Immature natural killer cell (primary cell): ENCODE measurements around the gene POLR2C. TPM values are rescaled to one million over a fixed set of nuclear protein-coding genes. Genes with fewer than 3 reads are reported as not detected.
"Not testable (repeated sequence)": the region's sequence is repeated elsewhere in the genome, so short reads cannot be mapped to it uniquely, and the experiment has no call there.

Source experiments
- DNase-seq, 3 donors: peaks; one replicate each; pipeline ENCODE4 v3.0.0; 2022; ENCODE audit warnings: mixed read lengths in 1 of 3
- H3K27ac Mint-ChIP-seq, 6 donors: one replicate each; pipeline ENCODE4 v1.8.0; 2020; ENCODE audit warnings: mixed read lengths in 6 of 6, mild to moderate bottlenecking in 5 of 6, inconsistent platforms in 4 of 6, moderate library complexity in 3 of 6
- H3K27me3 Mint-ChIP-seq, 3 donors: one replicate each; pipeline ENCODE4 v1.8.0; 2020 to 2021; ENCODE audit warnings: low read depth in 3 of 3, mild to moderate bottlenecking in 3 of 3, mixed read lengths in 3 of 3, moderate library complexity in 3 of 3, inconsistent platforms in 1 of 3
- H3K36me3 Mint-ChIP-seq, 3 donors: one replicate each; pipeline ENCODE4 v1.8.0; 2020; ENCODE audit warnings: mixed read lengths in 3 of 3, inconsistent platforms in 2 of 3, mild to moderate bottlenecking in 2 of 3
- H3K4me1 Mint-ChIP-seq, 2 donors: one replicate each; pipeline ENCODE4 v1.8.0; 2020; ENCODE audit warnings: inconsistent platforms in 2 of 2, mild to moderate bottlenecking in 2 of 2, mixed read lengths in 2 of 2, moderate library complexity in 1 of 2
- H3K4me3 Mint-ChIP-seq, 5 donors: one replicate each; pipeline ENCODE4 v1.8.0; 2020; ENCODE audit warnings: mild to moderate bottlenecking in 5 of 5, mixed read lengths in 5 of 5, inconsistent platforms in 3 of 5, moderate library complexity in 3 of 5
- H3K9me3 Mint-ChIP-seq, 6 donors: one replicate each; pipeline ENCODE4 v1.8.0; 2020; ENCODE audit warnings: mild to moderate bottlenecking in 6 of 6, mixed read lengths in 6 of 6, inconsistent platforms in 4 of 6, moderate library complexity in 3 of 6
- polyA plus RNA-seq, 3 donors: library from polyadenylated mRNA; unstranded; fragments of 300-500 nt; fragmentation: Illumina TruSeq; gene quantifications; one replicate each; pipeline ENCODE4 v1.2.3, GENCODE V29; 2021

The POLR2C gene
- polyA plus RNA-seq, 3 donors from 2014 or later = 38.9 to 60.9 (median 41.6) TPM

- Mint-ChIP-seq H3K27me3 (peaks cover 0 to 2% (median 0%) of the 10 kb centered on the region in 3 donors), H3K27ac (peak within 1 kb of the TSS in 5 of 6 donors; percentile 10 to 75 (median 34)), H3K36me3 (no peaks in the 10 kb centered on the region), H3K4me1 (peaks cover 18 to 20% of the 10 kb centered on the region in 2 donors), H3K4me3 (peak within 1 kb of the TSS; percentile 81 to 85 (median 84)), H3K9me3 (no peaks in the 10 kb centered on the region)
- DNase-seq = peak; percentile 59 to 73 (median 70)
Measured at GRCh38 chr16:57485916-57486857, 23.7 kb downstream of the POLR2C start, which contains the start of gene DOK4. Gene DOK4 (minus strand): TSS chr16:57486493. CDS start chr16:57479507, 6,986 bp downstream.

- peaks cover 18 to 20% of the 10 kb centered on the region in 2 donors for H3K4me1 Mint-ChIP-seq
- H3K9me3 Mint-ChIP-seq = no peaks in the 10 kb centered on the region
- peak overlapping the region; percentile 73 to 81 (median 74) for H3K4me3 Mint-ChIP-seq
- H3K27me3 Mint-ChIP-seq = peaks cover 0 to 5% (median 0%) of the 10 kb centered on the region in 3 donors
- no peaks in the 10 kb centered on the region for H3K36me3 Mint-ChIP-seq
- no peak for DNase-seq
- peak overlapping the region in 2 of 6 donors; percentile 10 to 65 for H3K27ac Mint-ChIP-seq
Measured at GRCh38 chr16:57486858-57487834, 24.7 kb downstream of the POLR2C start.

- Mint-ChIP-seq H3K4me3 (no peak overlapping the region), H3K27me3 (peaks cover 0 to 5% (median 0%) of the 10 kb centered on the region in 3 donors), H3K27ac (no peak overlapping the region), H3K36me3 (no peaks in the 10 kb centered on the region), H3K4me1 (peaks cover 18% of the 10 kb centered on the region in 2 donors), H3K9me3 (no peaks in the 10 kb centered on the region)
- no peak for DNase-seq
Measured at GRCh38 chr16:57489229-57489628, 26.8 kb downstream of the POLR2C start.

- H3K36me3 Mint-ChIP-seq = no peaks in the 10 kb centered on the region
- peaks cover 0 to 5% (median 1%) of the 10 kb centered on the region in 3 donors for H3K27me3 Mint-ChIP-seq
- H3K4me3 Mint-ChIP-seq = no peak overlapping the region
- H3K9me3 Mint-ChIP-seq = no peaks in the 10 kb centered on the region
- DNase-seq = no peak
- no peak overlapping the region for H3K27ac Mint-ChIP-seq
- no peaks in the 10 kb centered on the region for H3K4me1 Mint-ChIP-seq
Measured at GRCh38 chr16:57493767-57494166, 31.3 kb downstream of the POLR2C start.

GRCh38 chr16:57497121-57497520 is 34.6 kb downstream of the POLR2C start:
- no peak overlapping the region for H3K27ac Mint-ChIP-seq

GRCh38 chr16:57498031-57498430 is 35.6 kb downstream of the POLR2C start:
- Mint-ChIP-seq H3K27ac (no peak overlapping the region), H3K4me3 (no peak overlapping the region), H3K27me3 (peaks cover 0 to 3% (median 2%) of the 10 kb centered on the region in 3 donors), H3K36me3 (no peaks in the 10 kb centered on the region), H3K9me3 (no peaks in the 10 kb centered on the region), H3K4me1 (peaks cover 4 to 10% of the 10 kb centered on the region in 2 donors)
- no peak for DNase-seq

More at GRCh38 chr16:57497121-57497520, 34.6 kb downstream of the POLR2C start:
- no peak overlapping the region for H3K4me3 Mint-ChIP-seq
- no peak for DNase-seq
- no peaks in the 10 kb centered on the region for H3K9me3 Mint-ChIP-seq
- peaks cover 4 to 10% of the 10 kb centered on the region in 2 donors for H3K4me1 Mint-ChIP-seq
- H3K36me3 Mint-ChIP-seq = no peaks in the 10 kb centered on the region
- peaks cover 0 to 3% (median 2%) of the 10 kb centered on the region in 3 donors for H3K27me3 Mint-ChIP-seq

- H3K36me3 Mint-ChIP-seq, H3K9me3 Mint-ChIP-seq, DNase-seq, H3K27me3 Mint-ChIP-seq, H3K27ac Mint-ChIP-seq, H3K4me3 Mint-ChIP-seq: not testable (repeated sequence)
- H3K4me1 Mint-ChIP-seq = peaks cover 4 to 10% of the 10 kb centered on the region in 2 donors
Measured at GRCh38 chr16:57499941-57500340, 37.5 kb downstream of the POLR2C start.

- Mint-ChIP-seq H3K4me1 (peaks cover 4 to 10% of the 10 kb centered on the region in 2 donors), H3K9me3 (no peaks in the 10 kb centered on the region), H3K27ac (peak overlapping the region in 3 of 6 donors; percentile 13 to 65 (median 53)), H3K27me3 (peaks cover 0 to 3% (median 0%) of the 10 kb centered on the region in 3 donors), H3K4me3 (no peak overlapping the region), H3K36me3 (no peaks in the 10 kb centered on the region)
- no peak for DNase-seq
Measured at GRCh38 chr16:57500578-57501111, 38.2 kb downstream of the POLR2C start.

- Mint-ChIP-seq H3K27ac (peak overlapping the region in 2 of 6 donors; percentile 13 to 53), H3K4me3 (no peak overlapping the region)
Measured at GRCh38 chr16:57501492-57501891, 39.0 kb downstream of the POLR2C start.

GRCh38 chr16:57502048-57502775 is 39.7 kb downstream of the POLR2C start:
- no peak overlapping the region for H3K27ac Mint-ChIP-seq
- H3K9me3 Mint-ChIP-seq = no peaks in the 10 kb centered on the region
- no peaks in the 10 kb centered on the region for H3K36me3 Mint-ChIP-seq
- peaks cover 4 to 10% of the 10 kb centered on the region in 2 donors for H3K4me1 Mint-ChIP-seq
- DNase-seq = no peak
- H3K27me3 Mint-ChIP-seq = peaks cover 0 to 3% (median 3%) of the 10 kb centered on the region in 3 donors
- no peak overlapping the region for H3K4me3 Mint-ChIP-seq

More at GRCh38 chr16:57501492-57501891, 39.0 kb downstream of the POLR2C start:
- H3K9me3 Mint-ChIP-seq = no peaks in the 10 kb centered on the region
- H3K36me3 Mint-ChIP-seq = no peaks in the 10 kb centered on the region
- DNase-seq = no peak
- peaks cover 4 to 10% of the 10 kb centered on the region in 2 donors for H3K4me1 Mint-ChIP-seq
- peaks cover 0 to 3% (median 0%) of the 10 kb centered on the region in 3 donors for H3K27me3 Mint-ChIP-seq

GRCh38 chr16:57503366-57503765 is 40.9 kb downstream of the POLR2C start:
- Mint-ChIP-seq H3K27ac (no peak overlapping the region), H3K9me3 (no peaks in the 10 kb centered on the region), H3K27me3 (peaks cover 0 to 3% (median 3%) of the 10 kb centered on the region in 3 donors), H3K4me1 (peaks cover 4 to 10% of the 10 kb centered on the region in 2 donors), H3K36me3 (no peaks in the 10 kb centered on the region), H3K4me3 (no peak overlapping the region)
- no peak for DNase-seq

- no peak overlapping the region for H3K27ac Mint-ChIP-seq
- no peak for DNase-seq
- H3K4me3 Mint-ChIP-seq = no peak overlapping the region
- no peaks in the 10 kb centered on the region for H3K9me3 Mint-ChIP-seq
- H3K36me3 Mint-ChIP-seq = no peaks in the 10 kb centered on the region
- peaks cover 0 to 3% (median 2%) of the 10 kb centered on the region in 3 donors for H3K27me3 Mint-ChIP-seq
- H3K4me1 Mint-ChIP-seq = peaks cover 4 to 10% of the 10 kb centered on the region in 2 donors
Measured at GRCh38 chr16:57504001-57504400, 41.5 kb downstream of the POLR2C start.
